ENCODE results near the gene METTL22. TPM values are rescaled to one million over a fixed set of nuclear protein-coding genes. Genes with fewer than 3 reads are reported as not detected.

METTL22 gene
- total RNA-seq, 1 donor from 2014 or later: 29.3 TPM

- DNase-seq (ENCODE audit: missing footprints) (no peak), ATAC-seq (no peak)
- intact Hi-C loops (cut with DNase I): loop anchor here (10.0 kb wide), 1 partner anchor 52 kb away; no protein-coding TSS in a partner anchor
Observed at GRCh38 chr16:8626946-8627345, 5.4 kb downstream of the METTL22 start.

- ATAC-seq (no peak), DNase-seq (ENCODE audit: missing footprints) (no peak)
- intact Hi-C loops (cut with DNase I): loop anchor here (10.0 kb wide), 1 partner anchor 53 kb away; no protein-coding TSS in a partner anchor
Observed at GRCh38 chr16:8627456-8627855, 6.0 kb downstream of the METTL22 start.

GRCh38 chr16:8628981-8629725 lies 7.7 kb downstream of the METTL22 start:
- intact Hi-C loops (cut with DNase I): loop anchor here (10.0 kb wide), 1 partner anchor 54 kb away; no protein-coding TSS in a partner anchor
- ATAC-seq: no peak
- no peak for DNase-seq (ENCODE audit: missing footprints)

- ATAC-seq (no peak), DNase-seq (ENCODE audit: missing footprints) (no peak)
- intact Hi-C loops (cut with DNase I): no loop called here
Observed at GRCh38 chr16:8630255-8630953, 8.9 kb downstream of the METTL22 start.

- DNase-seq (ENCODE audit: missing footprints) (no peak), ATAC-seq (no peak)
- intact Hi-C loops (cut with DNase I): no loop called here
Observed at GRCh38 chr16:8631373-8631772, 9.9 kb downstream of the METTL22 start.

- intact Hi-C loops (cut with DNase I): no loop called here
- ATAC-seq (no peak), DNase-seq (ENCODE audit: missing footprints) (no peak)
Observed at GRCh38 chr16:8631818-8632465, 10.4 kb downstream of the METTL22 start.

GRCh38 chr16:8632675-8633182 lies 11.2 kb downstream of the METTL22 start:
- intact Hi-C loops (cut with DNase I): no loop called here
- DNase-seq (ENCODE audit: missing footprints) (peak; percentile 87), ATAC-seq (peak; percentile 73)

- intact Hi-C loops (cut with DNase I): no loop called here
- no peak for ATAC-seq
- DNase-seq (ENCODE audit: missing footprints): no peak
Observed at GRCh38 chr16:8634991-8635736, 13.7 kb downstream of the METTL22 start.

- intact Hi-C loops (cut with DNase I): no loop called here
- ATAC-seq (no peak), DNase-seq (ENCODE audit: missing footprints) (no peak)
Observed at GRCh38 chr16:8639694-8640093, 18.2 kb downstream of the METTL22 start.

GRCh38 chr16:8641671-8642070 lies 20.2 kb downstream of the METTL22 start:
- intact Hi-C loops (cut with DNase I): no loop called here
- DNase-seq (ENCODE audit: missing footprints) (no peak), ATAC-seq (peak; percentile 15)

- intact Hi-C loops (cut with DNase I): no loop called here
- ATAC-seq (no peak), DNase-seq (ENCODE audit: missing footprints) (no peak)
Observed at GRCh38 chr16:8642146-8642545, 20.6 kb downstream of the METTL22 start.

GRCh38 chr16:8644211-8645140 lies 23.0 kb downstream of the METTL22 start:
- DNase-seq (ENCODE audit: missing footprints): peak; percentile 91
- intact Hi-C loops (cut with DNase I): no loop called here
- peak; percentile 55 for ATAC-seq

- intact Hi-C loops (cut with DNase I): no loop called here
- DNase-seq (ENCODE audit: missing footprints): no peak
- no peak for ATAC-seq
Observed at GRCh38 chr16:8645141-8645521, 23.6 kb downstream of the METTL22 start.

- ATAC-seq (no peak), DNase-seq (ENCODE audit: missing footprints) (no peak)
- intact Hi-C loops (cut with DNase I): no loop called here
Observed at GRCh38 chr16:8645831-8646230, 24.3 kb downstream of the METTL22 start.

- intact Hi-C loops (cut with DNase I): no loop called here
- DNase-seq (ENCODE audit: missing footprints): no peak
- ATAC-seq: no peak
Observed at GRCh38 chr16:8646326-8647053, 25.0 kb downstream of the METTL22 start.

GRCh38 chr16:8647721-8648318 lies 26.3 kb downstream of the METTL22 start:
- no peak for ATAC-seq
- intact Hi-C loops (cut with DNase I): no loop called here
- DNase-seq (ENCODE audit: missing footprints): no peak

- DNase-seq (ENCODE audit: missing footprints): no peak
- no peak for ATAC-seq
- intact Hi-C loops (cut with DNase I): no loop called here
Observed at GRCh38 chr16:8648877-8649276, 27.4 kb downstream of the METTL22 start.
